ENCODE data around the gene SPRING1. TPM values are rescaled to one million over a fixed set of nuclear protein-coding genes. Genes with fewer than 3 reads are reported as not detected.

The SPRING1 gene
- total and polyA plus RNA-seq, 4 donors, result 41.8 to 116 (median 79.3) TPM

- no peak overlapping the region for H3K9ac ChIP-seq (ENCODE audit: insufficient read depth in 1 of 2, low read length in 2 of 2)
- H3K36me3 ChIP-seq (ENCODE audit: control insufficient read depth in 4 of 4, insufficient read depth in 4 of 4, low read length in 4 of 4), result no peaks in the 10 kb centered on the region
- H3K4me1 ChIP-seq (ENCODE audit: control insufficient read depth in 5 of 5, insufficient read depth in 5 of 5, low read length in 5 of 5), result no peaks in the 10 kb centered on the region
- H3K4me3 ChIP-seq, result no peak overlapping the region
- no peaks in the 10 kb centered on the region for H3K9me3 ChIP-seq (ENCODE audit: control insufficient read depth in 4 of 4, insufficient read depth in 3 of 4, low read length in 3 of 4)
- no peak overlapping the region for H3K27ac ChIP-seq (ENCODE audit: low read depth in 1 of 2, low read length in 1 of 2)
- no peak for DNase-seq
- 58 to 63% methylated on average over 4 of the region's 4 CpGs for WGBS, 2 donors
- no peak for TF ChIP-seq CTCF (IDR thresholded peaks at IDR 0.05; ENCODE audit: control extremely low read depth, extremely low read depth)
- no peak for ATAC-seq (ENCODE audit: insufficient read depth, low FRiP score)
- H3K27me3 ChIP-seq (ENCODE audit: control insufficient read depth in 3 of 3, insufficient read depth in 3 of 3, low read length in 2 of 3), result no peaks in the 10 kb centered on the region
Measured at GRCh38 chr12:116773276-116773731, 35.4 kb upstream of the SPRING1 start.

GRCh38 chr12:116771651-116772050 is 33.8 kb upstream of the SPRING1 start:
- no peak overlapping the region for H3K9ac ChIP-seq (ENCODE audit: insufficient read depth in 1 of 2, low read length in 2 of 2)
- H3K27me3 ChIP-seq (ENCODE audit: control insufficient read depth in 3 of 3, insufficient read depth in 3 of 3, low read length in 2 of 3), result no peaks in the 10 kb centered on the region
- H3K4me1 ChIP-seq (ENCODE audit: control insufficient read depth in 5 of 5, insufficient read depth in 5 of 5, low read length in 5 of 5), result no peaks in the 10 kb centered on the region
- TF ChIP-seq CTCF (IDR thresholded peaks at IDR 0.05; ENCODE audit: control extremely low read depth, extremely low read depth), result no peak
- 66 to 67% methylated on average over 8 of the region's 8 CpGs for WGBS, 2 donors
- no peak overlapping the region for H3K27ac ChIP-seq (ENCODE audit: low read depth in 1 of 2, low read length in 1 of 2)
- no peaks in the 10 kb centered on the region for H3K36me3 ChIP-seq (ENCODE audit: control insufficient read depth in 4 of 4, insufficient read depth in 4 of 4, low read length in 4 of 4)
- H3K4me3 ChIP-seq, result no peak overlapping the region
- H3K9me3 ChIP-seq (ENCODE audit: control insufficient read depth in 4 of 4, insufficient read depth in 3 of 4, low read length in 3 of 4), result no peaks in the 10 kb centered on the region
- ATAC-seq (ENCODE audit: insufficient read depth, low FRiP score) (no peak), DNase-seq (no peak)

GRCh38 chr12:116766746-116767145 is 28.9 kb upstream of the SPRING1 start:
- TF ChIP-seq CTCF (IDR thresholded peaks at IDR 0.05; ENCODE audit: control extremely low read depth, extremely low read depth), result no peak
- ATAC-seq (ENCODE audit: insufficient read depth, low FRiP score) (no peak), DNase-seq (no peak)
- 89 to 95% methylated on average over 3 of the region's 3 CpGs for WGBS, 2 donors
- peaks cover 0 to 1% (median 0%) of the 10 kb centered on the region in 4 donors for H3K36me3 ChIP-seq (ENCODE audit: control insufficient read depth in 4 of 4, insufficient read depth in 4 of 4, low read length in 4 of 4)
- no peaks in the 10 kb centered on the region for H3K9me3 ChIP-seq (ENCODE audit: control insufficient read depth in 4 of 4, insufficient read depth in 3 of 4, low read length in 3 of 4)
- no peaks in the 10 kb centered on the region for H3K27me3 ChIP-seq (ENCODE audit: control insufficient read depth in 3 of 3, insufficient read depth in 3 of 3, low read length in 2 of 3)
- no peak overlapping the region for H3K4me3 ChIP-seq
- H3K9ac ChIP-seq (ENCODE audit: insufficient read depth in 1 of 2, low read length in 2 of 2), result no peak overlapping the region
- no peaks in the 10 kb centered on the region for H3K4me1 ChIP-seq (ENCODE audit: control insufficient read depth in 5 of 5, insufficient read depth in 5 of 5, low read length in 5 of 5)
- H3K27ac ChIP-seq (ENCODE audit: low read depth in 1 of 2, low read length in 1 of 2), result no peak overlapping the region

GRCh38 chr12:116766285-116766684 is 28.4 kb upstream of the SPRING1 start:
- Histone ChIP-seq H3K27ac (ENCODE audit: low read depth in 1 of 2, low read length in 1 of 2) (no peak overlapping the region), H3K4me1 (ENCODE audit: control insufficient read depth in 5 of 5, insufficient read depth in 5 of 5, low read length in 5 of 5) (no peaks in the 10 kb centered on the region), H3K9me3 (ENCODE audit: control insufficient read depth in 4 of 4, insufficient read depth in 3 of 4, low read length in 3 of 4) (no peaks in the 10 kb centered on the region), H3K27me3 (ENCODE audit: control insufficient read depth in 3 of 3, insufficient read depth in 3 of 3, low read length in 2 of 3) (no peaks in the 10 kb centered on the region), H3K9ac (ENCODE audit: insufficient read depth in 1 of 2, low read length in 2 of 2) (no peak overlapping the region), H3K36me3 (ENCODE audit: control insufficient read depth in 4 of 4, insufficient read depth in 4 of 4, low read length in 4 of 4) (peaks cover 0 to 1% (median 0%) of the 10 kb centered on the region in 4 donors), H3K4me3 (no peak overlapping the region)
- DNase-seq, result no peak
- ATAC-seq (ENCODE audit: insufficient read depth, low FRiP score), result no peak
- no peak for TF ChIP-seq CTCF (IDR thresholded peaks at IDR 0.05; ENCODE audit: control extremely low read depth, extremely low read depth)
- WGBS, 2 donors, result 96 to 97% methylated on average over 3 of the region's 3 CpGs
